Psoas muscle (tissue), 8 donors: Measurements from ENCODE around the gene MORC3. TPM values are rescaled to one million over a fixed set of nuclear protein-coding genes. Genes with fewer than 3 reads are reported as not detected.
"Not testable (repeated sequence)": the region's sequence is repeated elsewhere in the genome, so short reads cannot be mapped to it uniquely, and the experiment has no call there.

Experiments
- ATAC-seq, 4 donors: fragments of 200-7000 bp; cut with Tn5 transposase; one replicate each; pipeline ENCODE4 v1.9.1; 2020; ENCODE audit warnings: moderate library complexity in 3 of 4, mild to moderate bottlenecking in 2 of 4
- DNase-seq, 2 donors: peaks; one replicate each; pipeline ENCODE4 v3.0.0-alpha.2; 2020
- H3K27ac ChIP-seq: fragments of 200-600 bp; one replicate; pipeline ENCODE4 v1.8.0; 2022
- H3K27me3 ChIP-seq, 3 donors: fragments of 200-600 bp in 1 of 3; one replicate each; pipeline versions ENCODE4 v1.6.1 to v1.8.0; 2013 to 2022; ENCODE audit warnings: low read length in 2 of 3, mild to moderate bottlenecking in 2 of 3, moderate library complexity in 1 of 3; ENCODE audit not compliant: insufficient read depth in 3 of 3
- H3K36me3 ChIP-seq, 2 donors: fragments of 200-600 bp in 1 of 2; one replicate each; pipeline versions ENCODE4 v1.6.1 to v1.8.0; 2013 to 2022; ENCODE audit warnings: low read depth in 1 of 2, mild to moderate bottlenecking in 1 of 2, moderate library complexity in 1 of 2; ENCODE audit not compliant: insufficient read depth in 1 of 2
- H3K4me1 ChIP-seq: fragments of 200-600 bp; one replicate; pipeline ENCODE4 v1.8.0; 2022
- H3K4me3 ChIP-seq: fragments of 200-600 bp; one replicate; pipeline ENCODE4 v1.8.0; 2022; ENCODE audit warnings: mild to moderate bottlenecking
- H3K9me3 ChIP-seq: fragments of 200-600 bp; one replicate; pipeline ENCODE4 v1.8.0; 2022
- WGBS, 3 donors: extraction: QIAGEN DNeasy Blood & Tissue Kit; methylation state at CpG; one replicate each; pipeline versions ENCODE4 v1.1.6 to v1.1.7; 2013; 5-methylcytosine and 5-hydroxymethylcytosine counted together
- intact Hi-C, 2 donors: fragments of 100-400 bp; cut with DNase I; formaldehyde crosslinking; loops; one replicate each; pipeline versions ENCODE4 v1.11.0 to v1.14.2; 2022
- long read RNA-seq, 2 donors: library from polyadenylated mRNA; unstranded; transcript quantifications; one replicate each; pipeline ENCODE4 v2.0.0, GENCODE V29; 2021
- polyA plus RNA-seq, 3 donors: library from polyadenylated mRNA; stranded (reverse); fragments of 200-250 nt; gene quantifications; one replicate each; pipeline ENCODE4 v1.2.3, GENCODE V29; 2013
- total RNA-seq, 4 donors: library from RNA; stranded (reverse); fragmentation: NEBNext Ultra II Directional in 2 of 4; extraction: Animal tissue kit (Norgen Biotek cat#: 25700) in 2 of 4; gene quantifications; one replicate each; pipeline versions ENCODE4 v1.2.1 to v1.2.4, GENCODE V29; 2021 to 2023
- TF ChIP-seq, protein P1 (sequence below): fragments of 200-600 bp; IDR thresholded peaks from one replicate; pipeline ENCODE4 v1.8.0; 2022; ENCODE audit warnings: antibody characterized with exemption
- donor health status: healthy with polysubstance abuse.
- donor health status: DM: no; HTN: no; CAD: no; lungs with moderate emphysema.
- donor health status: Bipolar disorder and iron deficiency.
- donor health status: healthy.
- donor health status: DM: yes; HTN: yes; CAD: no.
- donor health status: DM: no; HTN: no; CAD: no.
- donor health status: DM: no; HTN: no; CAD: no.
- donor health status: DM: yes; HTN: yes; CAD: no.

Gene MORC3
- 10 to 100 TPM; 18.9 to 29.6 (median 26.3) TPM for total RNA-seq
- 10 to 100 TPM; 12.4 to 33.5 (median 14.2) TPM for polyA plus RNA-seq
- long read RNA-seq, donor 1, full-length matches to known transcripts = 14 of 19 reads
- long read RNA-seq, donor 1, partial matches to known transcripts = 4 of 19 reads
- long read RNA-seq, donor 1, other reads (novel, unspliced or antisense) = 1 of 19 reads
- long read RNA-seq, donor 2, full-length matches to known transcripts = 25 of 39 reads
- long read RNA-seq, donor 2, partial matches to known transcripts = 6 of 39 reads
- long read RNA-seq, donor 2, other reads (novel, unspliced or antisense) = 8 of 39 reads

DNA sequence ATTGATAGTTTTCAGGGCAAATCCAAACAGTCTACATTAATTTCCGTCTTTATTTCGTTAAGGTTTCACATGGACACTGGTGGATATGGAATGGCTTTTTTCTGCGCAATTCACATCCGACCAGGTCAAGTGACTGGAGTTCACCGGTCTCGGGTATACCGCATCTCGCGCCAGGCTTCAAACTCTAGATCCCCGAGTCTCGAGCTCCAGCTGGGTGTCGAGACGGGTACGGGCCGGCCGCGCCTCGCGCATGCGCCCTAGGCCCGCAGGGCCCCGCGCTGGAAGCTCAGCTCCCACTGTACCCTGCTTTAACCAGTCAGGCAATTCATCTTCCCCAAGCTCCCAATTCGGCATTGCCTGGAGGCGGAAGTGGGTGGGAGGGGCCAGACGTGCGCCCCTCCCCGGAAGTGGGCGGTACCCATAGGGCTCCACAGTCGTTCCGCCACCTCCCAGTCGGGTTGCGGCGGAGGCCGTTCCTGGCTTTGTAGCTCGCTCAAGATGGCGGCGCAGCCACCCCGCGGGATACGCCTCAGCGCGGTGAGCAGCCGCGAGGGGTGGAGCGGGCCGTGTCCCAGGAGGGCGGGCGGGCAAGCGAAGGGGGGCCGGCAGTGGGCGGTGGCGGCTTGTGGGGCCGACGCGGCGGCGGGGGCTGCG is at the start of gene MORC3:
Gene MORC3, plus strand, starts transcription at position 431 of the 654 bp plus-strand sequence. Its CDS starts 68 bp downstream, at position 499.
- H3K9me3 ChIP-seq = no peaks in the 10 kb centered on the region
- H3K4me1 ChIP-seq = peaks cover 31% of the 10 kb centered on the region
- H3K27me3 ChIP-seq = no peaks in the 10 kb centered on the region
- DNase-seq (peak; percentile 97 to 99), ATAC-seq (peak; percentile 95 to 97 (median 96))
- intact Hi-C loops = loop anchor here in 1 of 2 donors (2.0 to 5.0 kb wide), 2 partner anchors 62 to 163 kb away; partner anchors contain the start of gene DOP1B
- H3K27ac ChIP-seq = peak within 1 kb of the TSS; percentile 99
- WGBS, 3 donors = 0 to 1% (median 1%) methylated on average over 40 to 59 of the region's 59 CpGs
- H3K36me3 ChIP-seq = peaks cover 0 to 7% of the 10 kb centered on the region in 2 donors
- H3K4me3 ChIP-seq = peak within 1 kb of the TSS; percentile 94
- TF ChIP-seq, protein P1, sequence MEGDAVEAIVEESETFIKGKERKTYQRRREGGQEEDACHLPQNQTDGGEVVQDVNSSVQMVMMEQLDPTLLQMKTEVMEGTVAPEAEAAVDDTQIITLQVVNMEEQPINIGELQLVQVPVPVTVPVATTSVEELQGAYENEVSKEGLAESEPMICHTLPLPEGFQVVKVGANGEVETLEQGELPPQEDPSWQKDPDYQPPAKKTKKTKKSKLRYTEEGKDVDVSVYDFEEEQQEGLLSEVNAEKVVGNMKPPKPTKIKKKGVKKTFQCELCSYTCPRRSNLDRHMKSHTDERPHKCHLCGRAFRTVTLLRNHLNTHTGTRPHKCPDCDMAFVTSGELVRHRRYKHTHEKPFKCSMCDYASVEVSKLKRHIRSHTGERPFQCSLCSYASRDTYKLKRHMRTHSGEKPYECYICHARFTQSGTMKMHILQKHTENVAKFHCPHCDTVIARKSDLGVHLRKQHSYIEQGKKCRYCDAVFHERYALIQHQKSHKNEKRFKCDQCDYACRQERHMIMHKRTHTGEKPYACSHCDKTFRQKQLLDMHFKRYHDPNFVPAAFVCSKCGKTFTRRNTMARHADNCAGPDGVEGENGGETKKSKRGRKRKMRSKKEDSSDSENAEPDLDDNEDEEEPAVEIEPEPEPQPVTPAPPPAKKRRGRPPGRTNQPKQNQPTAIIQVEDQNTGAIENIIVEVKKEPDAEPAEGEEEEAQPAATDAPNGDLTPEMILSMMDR = no peak

DNA sequence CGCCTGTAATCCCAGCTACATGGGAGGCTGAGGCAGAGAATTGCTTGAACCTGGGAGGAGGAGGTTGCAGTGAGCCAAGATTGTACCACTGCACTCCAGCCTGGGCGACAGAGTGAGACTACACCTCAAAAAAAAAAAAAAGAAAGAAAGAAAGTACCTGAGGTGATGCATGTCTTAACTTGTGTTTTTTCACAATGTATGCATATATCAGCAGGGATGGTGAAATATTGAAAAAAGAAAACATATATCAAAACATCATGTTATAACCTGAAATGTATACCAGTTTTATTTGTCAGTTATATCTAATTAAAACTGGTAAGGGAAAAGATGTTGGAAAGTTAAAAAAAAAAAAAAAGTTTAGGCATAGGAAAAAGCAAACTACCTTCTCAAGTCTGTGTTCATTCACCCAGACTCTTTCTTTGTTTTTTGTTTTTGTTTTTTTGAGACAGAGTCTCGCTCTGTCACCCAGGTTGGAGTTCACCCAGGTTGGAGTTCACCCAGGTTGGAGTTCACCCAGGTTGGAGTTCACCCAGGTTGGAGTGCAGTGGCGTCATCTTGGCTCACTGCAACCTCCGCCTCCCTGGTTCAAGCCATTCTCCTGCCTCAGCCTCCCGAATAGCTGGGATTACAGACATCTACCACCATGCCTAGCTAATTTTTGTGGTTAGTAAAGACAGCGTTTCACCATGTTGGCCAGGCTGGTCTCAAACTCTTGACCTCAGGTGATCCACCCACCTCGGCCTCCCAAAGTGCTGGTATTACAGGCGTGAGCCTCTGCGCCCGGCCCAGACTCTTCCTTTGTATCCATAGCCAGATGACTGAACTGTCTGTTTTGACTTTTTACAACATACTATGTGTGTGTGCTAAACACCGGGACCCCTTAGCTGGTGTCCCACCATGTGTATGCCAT is 49.0 kb upstream of the MORC3 start:
- H3K27ac ChIP-seq, H3K4me3 ChIP-seq, H3K4me1 ChIP-seq, intact Hi-C loops, H3K27me3 ChIP-seq, DNase-seq, ATAC-seq, H3K9me3 ChIP-seq: not testable (repeated sequence)
- WGBS, 3 donors = 70 to 79% (median 71%) methylated on average over 12 of the region's 12 CpGs
- peaks cover 0 to 20% of the 10 kb centered on the region in 2 donors for H3K36me3 ChIP-seq

GRCh38 chr21:36274128-36274527 is 45.9 kb upstream of the MORC3 start:
- Histone ChIP-seq H3K9me3 (no peaks in the 10 kb centered on the region), H3K36me3 (peaks cover 0 to 31% of the 10 kb centered on the region in 2 donors), H3K4me1 (no peaks in the 10 kb centered on the region), H3K27ac (no peak overlapping the region), H3K4me3 (no peak overlapping the region), H3K27me3 (no peaks in the 10 kb centered on the region)
- intact Hi-C loops = no loop called here
- TF ChIP-seq, protein P1 = no peak
- DNase-seq (no peak), ATAC-seq (no peak)
- WGBS, 3 donors = 64 to 89% (median 69%) methylated on average over 4 of the region's 4 CpGs

- Histone ChIP-seq H3K27me3 (no peaks in the 10 kb centered on the region), H3K4me3 (no peak overlapping the region), H3K27ac (no peak overlapping the region), H3K9me3 (no peaks in the 10 kb centered on the region), H3K4me1 (no peaks in the 10 kb centered on the region), H3K36me3 (peaks cover 3 to 56% of the 10 kb centered on the region in 2 donors)
- WGBS, 3 donors = 60 to 75% (median 61%) methylated on average over 10 of the region's 10 CpGs
- TF ChIP-seq, protein P1 = no peak
- intact Hi-C loops = no loop called here
- DNase-seq (peak in 1 of 2 donors; percentile 4), ATAC-seq (no peak)
Observed at GRCh38 chr21:36282568-36283230, 37.3 kb upstream of the MORC3 start.

- H3K36me3 ChIP-seq = peaks cover 3 to 56% of the 10 kb centered on the region in 2 donors
- DNase-seq = peak in 1 of 2 donors; percentile 4
- intact Hi-C loops, H3K9me3 ChIP-seq, ATAC-seq, H3K4me1 ChIP-seq, H3K27me3 ChIP-seq, H3K4me3 ChIP-seq, H3K27ac ChIP-seq: not testable (repeated sequence)
- whole genome bisulfite sequencing, 3 donors = 85 to 91% (median 91%) methylated on average over 9 of the region's 9 CpGs
Observed at GRCh38 chr21:36283231-36283622, 36.8 kb upstream of the MORC3 start.
